Measurements from ENCODE around the gene C2orf80. TPM values are rescaled to one million over a fixed set of nuclear protein-coding genes. Genes with fewer than 3 reads are reported as not detected.
A peak's percentile ranks its signal among the peaks of the same experiment; 100 is the strongest.
"Not testable (repeated sequence)": the region's sequence is repeated elsewhere in the genome, so short reads cannot be mapped to it uniquely, and the experiment has no call there.

The C2orf80 gene
- polyA plus RNA-seq, 4 donors, result 0.46 to 0.58 TPM; not detected in 2

DNA sequence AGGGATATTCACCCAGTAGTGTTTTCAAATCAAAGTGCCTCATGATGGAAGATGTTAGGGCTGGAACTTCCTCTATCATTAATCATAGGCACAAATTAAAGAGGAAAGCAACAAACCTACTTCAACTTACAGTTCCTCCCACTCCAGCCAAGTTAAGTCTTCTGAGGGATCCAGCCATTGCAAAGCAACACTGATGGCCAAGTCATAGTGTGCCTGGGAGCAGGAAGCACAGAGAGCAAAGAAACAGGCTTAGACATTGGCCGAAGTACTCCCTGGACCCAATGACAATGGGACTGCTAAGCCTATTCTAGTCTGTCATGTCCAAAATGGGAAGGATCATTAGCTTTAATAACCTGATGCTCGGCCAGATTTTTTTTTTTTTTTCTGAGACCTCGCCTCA lies 7.0 kb downstream of the C2orf80 start:
- no peak for DNase-seq (ENCODE audit: low read depth in 4 of 4, low spot score in 3 of 4)

DNA sequence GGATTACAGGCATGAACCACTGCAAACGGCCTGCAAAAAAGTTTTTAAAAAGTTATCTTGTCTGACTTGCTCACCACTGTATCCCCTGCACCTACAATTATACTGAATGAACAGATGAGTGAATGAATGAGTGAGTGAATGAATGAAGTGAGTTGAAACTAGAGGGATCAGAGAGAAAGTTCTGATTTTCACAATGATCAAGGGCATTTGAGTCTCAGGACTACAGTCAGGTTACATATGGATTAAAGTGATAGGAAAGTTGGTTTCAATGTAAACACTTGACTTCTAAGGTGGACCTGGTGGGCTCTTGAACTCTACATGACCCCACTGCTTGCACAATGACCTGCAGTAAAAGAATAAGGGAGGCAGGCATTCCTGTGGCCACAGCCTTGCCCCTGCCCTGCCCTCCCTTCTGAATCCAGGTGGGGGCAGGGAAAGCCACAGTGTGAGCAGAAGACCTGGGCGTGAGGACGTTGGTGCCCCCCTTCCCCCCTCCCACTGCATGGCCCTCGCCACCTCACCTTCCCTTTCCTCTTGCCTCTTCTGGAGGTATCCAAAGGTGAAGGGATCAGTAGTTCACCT lies 10.7 kb downstream of the C2orf80 start:
- DNase-seq (ENCODE audit: low read depth in 4 of 4, low spot score in 3 of 4), result no peak

- DNase-seq (ENCODE audit: low read depth in 4 of 4, low spot score in 3 of 4), result no peak
Measured at GRCh38 chr2:208175840-208176153, 14.0 kb downstream of the C2orf80 start.

DNA sequence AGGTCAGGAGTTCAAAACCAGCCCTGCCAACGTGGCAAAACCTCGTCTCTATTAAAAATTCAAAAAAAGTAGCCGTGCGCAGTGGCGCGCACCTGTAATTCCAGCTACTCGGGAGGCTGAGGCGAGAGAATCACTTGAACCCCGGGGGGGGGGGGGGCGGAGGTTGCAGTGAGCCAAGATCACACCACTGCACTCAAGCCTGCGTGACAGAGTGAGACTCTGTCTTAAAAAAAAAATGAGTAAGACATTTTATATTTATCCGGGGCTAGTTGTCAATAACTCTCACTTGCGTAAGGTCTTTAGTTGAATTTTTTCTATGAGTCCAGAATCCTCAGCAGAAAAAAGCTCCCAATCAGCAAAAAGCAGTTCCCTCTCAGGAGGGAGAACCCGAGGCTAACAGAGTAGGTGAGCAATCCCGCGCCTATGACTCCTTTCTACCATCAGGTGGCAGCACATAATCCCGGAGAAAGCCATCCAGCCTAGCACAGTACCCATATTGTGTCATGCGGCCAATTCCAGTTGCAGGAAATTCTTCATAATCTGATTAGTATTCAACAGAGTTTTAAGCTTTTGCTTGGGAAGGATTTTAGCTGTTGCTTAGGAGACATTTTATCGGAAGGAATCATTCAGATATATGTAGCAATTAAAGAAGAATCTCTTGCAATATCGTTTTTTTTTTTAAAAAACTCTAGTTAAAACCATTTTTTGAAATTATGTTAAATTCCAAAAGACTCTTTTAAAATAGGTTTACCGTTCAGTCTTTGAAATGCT lies 14.6 kb downstream of the C2orf80 start:
- peak; percentile 50 to 75 (median 68) for DNase-seq (ENCODE audit: low read depth in 4 of 4, low spot score in 3 of 4)

- DNase-seq (ENCODE audit: low read depth in 4 of 4, low spot score in 3 of 4), result no peak
Measured at GRCh38 chr2:208174144-208174543, 15.7 kb downstream of the C2orf80 start.

DNA sequence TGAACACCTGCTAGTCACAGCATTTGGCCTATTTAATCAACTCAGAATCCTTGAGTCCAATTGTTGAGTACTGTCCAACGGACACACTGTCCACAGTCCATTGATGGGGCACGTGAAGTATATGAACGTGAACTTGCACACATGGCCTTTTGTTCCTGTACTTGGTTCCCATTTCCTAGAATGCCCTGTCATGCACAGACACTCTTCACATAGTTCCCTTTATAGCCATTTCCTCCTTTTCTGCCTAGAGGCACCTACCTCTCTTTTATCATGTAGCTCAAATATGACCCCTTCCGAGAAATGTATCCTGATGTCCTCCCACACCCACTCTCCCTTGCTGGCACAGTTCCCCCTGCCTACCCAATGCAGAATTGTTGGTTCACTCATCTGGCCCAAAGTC lies 17.7 kb downstream of the C2orf80 start:
- no peak for DNase-seq (ENCODE audit: low read depth in 4 of 4, low spot score in 3 of 4)

DNA sequence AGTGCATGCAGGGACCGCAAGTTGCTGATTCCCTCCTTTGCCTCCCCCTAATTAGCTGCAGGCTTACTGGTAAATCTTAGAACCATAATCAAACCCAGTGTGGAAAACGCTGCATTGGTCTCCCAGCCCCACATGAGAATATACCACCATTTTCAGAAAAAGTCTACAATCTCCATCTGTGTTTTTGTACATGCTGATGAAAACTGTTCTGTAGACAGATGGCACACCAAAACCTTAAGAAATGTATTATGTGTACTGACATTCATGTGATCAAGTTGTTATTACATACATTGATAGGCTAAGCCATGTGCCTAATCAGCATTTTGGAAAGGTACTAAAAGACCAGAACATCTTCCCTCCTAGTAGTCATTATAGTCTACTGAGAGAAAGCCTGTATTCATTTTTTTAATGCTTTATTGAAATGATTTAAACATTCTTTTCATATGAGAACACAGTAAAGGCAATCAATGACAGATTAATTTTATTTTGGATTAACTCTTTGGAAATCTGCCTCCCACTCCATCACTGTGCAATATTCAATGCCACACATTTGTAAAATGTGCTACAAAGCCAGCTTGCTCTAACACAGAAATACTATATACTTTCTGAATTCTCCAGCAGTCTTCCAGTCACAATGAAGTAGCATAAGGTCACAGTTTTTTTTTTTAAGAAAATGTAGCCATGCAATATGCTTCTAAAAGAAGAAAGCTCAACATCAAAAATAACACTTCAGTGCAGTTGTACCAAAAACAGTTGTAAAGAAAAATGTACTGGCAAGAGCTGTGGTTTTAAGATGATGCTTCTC lies 24.7 kb downstream of the C2orf80 start:
- no peak for DNase-seq (ENCODE audit: low read depth in 4 of 4, low spot score in 3 of 4)

- no peak for DNase-seq (ENCODE audit: low read depth in 4 of 4, low spot score in 3 of 4)
Measured at GRCh38 chr2:208163489-208163888, 26.3 kb downstream of the C2orf80 start, which contains the start of gene CRYGA. TSS of gene CRYGA (minus strand) at chr2:208163589. CDS start at chr2:208163556, 33 bp downstream.

DNA sequence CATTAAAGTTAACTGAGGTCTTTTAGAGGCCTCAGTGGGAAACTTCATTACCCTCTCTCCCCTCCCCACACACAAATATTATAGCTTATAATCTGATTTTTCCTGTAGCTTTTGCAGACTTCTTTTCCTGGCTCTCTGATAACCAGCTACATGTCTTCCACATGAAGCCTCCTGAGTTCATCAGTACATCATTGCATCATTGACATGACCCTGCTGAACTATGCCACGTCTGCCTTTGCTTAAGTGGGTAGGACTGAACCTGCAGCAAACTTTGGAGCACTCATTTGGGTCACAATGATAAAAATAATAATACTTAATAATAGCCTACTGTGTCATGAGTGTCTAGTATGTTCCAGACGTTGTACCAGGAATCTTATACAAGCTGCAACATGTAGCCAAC lies 33.4 kb downstream of the C2orf80 start:
- DNase-seq (ENCODE audit: low read depth in 4 of 4, low spot score in 3 of 4), result no peak

DNA sequence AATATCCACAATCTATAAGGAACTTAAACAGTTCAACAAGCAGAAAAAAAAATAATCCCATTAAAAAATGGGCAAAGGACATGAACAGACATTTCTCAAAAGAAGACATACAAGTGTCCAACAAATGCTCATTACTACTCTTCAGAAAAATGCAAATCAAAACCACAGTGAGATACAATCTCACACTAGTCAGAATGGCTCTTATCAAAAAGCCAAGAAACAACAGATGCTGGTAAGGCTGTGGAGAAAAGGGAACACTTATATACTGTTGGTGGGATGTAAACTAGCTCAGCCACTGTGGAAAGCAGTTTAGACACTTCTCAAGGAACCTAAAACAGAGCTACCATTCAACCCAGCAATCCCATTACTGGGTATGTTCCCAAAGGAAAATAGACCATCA lies 36.7 kb downstream of the C2orf80 start:
- no peak for DNase-seq (ENCODE audit: low read depth in 4 of 4, low spot score in 3 of 4)

DNA sequence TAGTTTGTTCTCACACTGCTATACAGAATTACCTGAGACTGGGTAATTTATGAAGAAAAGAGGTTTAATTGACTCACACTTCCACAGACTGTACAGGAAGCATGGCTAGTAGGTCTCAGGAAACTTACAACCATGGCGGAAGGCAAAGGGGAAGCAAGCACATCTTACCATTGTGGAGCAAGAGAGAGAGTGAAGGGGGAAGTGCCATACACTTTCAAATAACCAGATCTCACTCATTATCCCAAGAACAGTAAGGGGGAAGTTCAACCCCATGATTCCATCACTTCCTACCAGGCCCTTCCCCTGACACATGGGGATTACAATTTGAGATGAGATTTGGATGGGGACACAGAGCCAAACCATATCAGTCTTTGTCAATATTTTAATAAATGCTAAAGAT lies 38.9 kb downstream of the C2orf80 start:
- DNase-seq (ENCODE audit: low read depth in 4 of 4, low spot score in 3 of 4), result no peak

GRCh38 chr2:208150094-208150493 lies 39.7 kb downstream of the C2orf80 start:
- no peak for DNase-seq (ENCODE audit: low read depth in 4 of 4, low spot score in 3 of 4)

GRCh38 chr2:208148803-208149202 lies 41.0 kb downstream of the C2orf80 start:
- DNase-seq (ENCODE audit: low read depth in 4 of 4, low spot score in 3 of 4), result no peak

DNA sequence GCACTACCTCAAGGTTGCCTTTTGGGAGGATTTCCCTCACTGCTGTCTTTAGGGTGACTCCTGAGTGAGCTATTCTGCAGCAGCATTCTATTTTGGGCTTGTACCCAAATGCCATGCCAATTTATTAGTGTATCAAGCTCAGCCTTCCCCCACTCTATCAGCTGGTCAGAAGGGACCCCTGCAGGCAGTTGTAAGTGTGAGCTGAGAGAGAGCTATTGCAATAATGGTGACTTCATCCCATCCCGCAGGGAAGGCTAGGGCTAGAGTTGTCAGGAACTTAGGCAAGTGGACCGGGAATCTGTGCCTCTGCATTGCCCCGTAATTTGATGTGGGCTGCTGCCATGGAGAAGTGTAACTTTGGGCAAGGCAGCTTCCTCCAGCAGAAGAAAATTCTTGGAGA lies 42.1 kb downstream of the C2orf80 start:
- DNase-seq (ENCODE audit: low read depth in 4 of 4, low spot score in 3 of 4), result no peak

DNA sequence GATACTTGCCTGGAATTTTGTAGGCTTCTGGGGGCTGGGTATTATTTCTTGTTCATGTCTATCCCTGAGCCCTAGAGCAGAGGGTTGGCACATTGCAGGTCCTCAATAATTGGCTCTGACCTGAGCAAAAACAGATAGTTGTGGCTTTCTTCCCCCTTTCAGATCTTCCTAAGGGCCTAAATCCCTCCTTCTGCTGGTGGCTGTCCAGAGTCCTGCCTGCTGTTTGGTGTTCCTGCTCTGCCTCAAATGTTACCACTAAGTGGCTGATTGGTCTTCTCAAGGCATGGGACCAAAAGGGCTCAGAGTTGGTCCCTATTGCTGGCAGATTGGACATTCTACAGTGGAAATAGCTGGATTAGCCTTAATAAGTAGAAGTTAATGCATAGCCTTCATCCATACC lies 42.8 kb downstream of the C2orf80 start:
- DNase-seq (ENCODE audit: low read depth in 4 of 4, low spot score in 3 of 4), result no peak

GRCh38 chr2:208146006-208146405 lies 43.8 kb downstream of the C2orf80 start, which contains the start of gene CRYGB:
TSS of gene CRYGB (minus strand) at chr2:208146158. CDS start at chr2:208146120, 38 bp downstream.
- DNase-seq (ENCODE audit: low read depth in 4 of 4, low spot score in 3 of 4), result no peak

- DNase-seq (ENCODE audit: low read depth in 4 of 4, low spot score in 3 of 4), result no peak
Measured at GRCh38 chr2:208142925-208143799, 46.7 kb downstream of the C2orf80 start.

DNA sequence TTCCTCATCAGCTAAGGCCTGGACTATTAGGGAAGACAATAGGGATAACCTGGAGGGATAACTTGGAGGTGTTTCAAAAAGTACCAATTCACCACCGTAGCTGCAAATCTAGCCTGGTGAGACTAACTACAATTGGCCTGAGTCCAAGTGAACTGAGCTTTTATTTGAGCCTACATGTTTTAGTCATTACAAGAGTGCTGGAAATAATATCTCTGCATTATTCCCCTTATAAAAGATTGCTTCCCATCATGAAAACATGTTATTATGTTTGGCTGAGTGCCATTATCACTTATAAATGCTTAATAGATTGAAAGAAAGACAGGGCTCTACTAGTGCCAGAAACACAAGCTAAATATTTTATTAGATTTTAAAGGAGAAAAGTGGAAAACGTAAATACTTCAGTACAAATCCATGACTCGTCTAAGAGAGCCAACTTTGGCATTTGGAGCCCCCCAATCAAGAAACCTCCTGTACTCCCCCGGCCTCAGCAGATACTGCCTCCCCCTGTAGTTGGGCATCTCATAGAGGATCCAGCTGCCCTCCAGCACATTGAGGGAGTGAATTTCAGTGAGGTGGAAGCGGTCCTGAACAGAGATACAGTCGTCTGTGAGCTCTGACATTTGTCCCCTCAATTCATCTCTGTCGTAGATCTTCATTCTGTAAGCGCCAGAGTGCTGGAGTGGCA lies 47.4 kb downstream of the C2orf80 start:
- no peak for DNase-seq (ENCODE audit: low read depth in 4 of 4, low spot score in 3 of 4)

- DNase-seq (ENCODE audit: low read depth in 4 of 4, low spot score in 3 of 4), result no peak
Measured at GRCh38 chr2:208139447-208139846, 50.4 kb downstream of the C2orf80 start.

- DNase-seq (ENCODE audit: low read depth in 4 of 4, low spot score in 3 of 4), result not testable (repeated sequence)
Measured at GRCh38 chr2:208138334-208138733, 51.5 kb downstream of the C2orf80 start.
